ENCODE measurements around the gene AGRP. TPM values are rescaled to one million over a fixed set of nuclear protein-coding genes. Genes with fewer than 3 reads are reported as not detected.
A peak's percentile ranks its signal among the peaks of the same experiment; 100 is the strongest.

Gene AGRP
- total and polyA plus RNA-seq, 11 donors, result not detected

DNA sequence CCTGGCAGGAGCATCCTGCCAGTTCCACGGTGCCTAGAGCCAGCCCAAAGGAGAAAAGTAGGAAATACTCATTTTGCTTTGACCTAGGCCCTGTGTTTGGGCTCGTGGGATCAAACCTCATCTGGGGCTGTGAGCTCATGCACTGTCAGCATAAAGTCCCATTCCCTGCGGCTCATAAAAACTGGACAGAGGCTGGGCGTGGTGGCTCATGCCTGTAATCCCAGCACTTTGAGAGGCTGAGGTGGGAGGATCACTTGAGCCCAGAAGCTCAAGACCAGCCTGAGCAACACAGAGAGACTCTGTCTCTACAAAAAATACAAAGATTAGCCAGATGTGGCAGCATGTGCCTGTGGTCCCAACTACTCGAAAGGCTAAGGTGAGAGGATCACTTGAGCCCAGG lies 20.3 kb downstream of the AGRP start:
- WGBS, 4 donors, result 76 to 91% (median 87%) methylated on average over 5 of the region's 5 CpGs
- no peak overlapping the region for H3K4me3 ChIP-seq
- DNase-seq (no peak), ATAC-seq (no peak)
- H3K36me3 ChIP-seq, result peaks cover 0 to 9% (median 0%) of the 10 kb centered on the region in 9 donors
- TF ChIP-seq POLR2A (IDR thresholded peaks at IDR 0.05), result no peak
- TF ChIP-seq, protein P1, sequence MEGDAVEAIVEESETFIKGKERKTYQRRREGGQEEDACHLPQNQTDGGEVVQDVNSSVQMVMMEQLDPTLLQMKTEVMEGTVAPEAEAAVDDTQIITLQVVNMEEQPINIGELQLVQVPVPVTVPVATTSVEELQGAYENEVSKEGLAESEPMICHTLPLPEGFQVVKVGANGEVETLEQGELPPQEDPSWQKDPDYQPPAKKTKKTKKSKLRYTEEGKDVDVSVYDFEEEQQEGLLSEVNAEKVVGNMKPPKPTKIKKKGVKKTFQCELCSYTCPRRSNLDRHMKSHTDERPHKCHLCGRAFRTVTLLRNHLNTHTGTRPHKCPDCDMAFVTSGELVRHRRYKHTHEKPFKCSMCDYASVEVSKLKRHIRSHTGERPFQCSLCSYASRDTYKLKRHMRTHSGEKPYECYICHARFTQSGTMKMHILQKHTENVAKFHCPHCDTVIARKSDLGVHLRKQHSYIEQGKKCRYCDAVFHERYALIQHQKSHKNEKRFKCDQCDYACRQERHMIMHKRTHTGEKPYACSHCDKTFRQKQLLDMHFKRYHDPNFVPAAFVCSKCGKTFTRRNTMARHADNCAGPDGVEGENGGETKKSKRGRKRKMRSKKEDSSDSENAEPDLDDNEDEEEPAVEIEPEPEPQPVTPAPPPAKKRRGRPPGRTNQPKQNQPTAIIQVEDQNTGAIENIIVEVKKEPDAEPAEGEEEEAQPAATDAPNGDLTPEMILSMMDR (IDR thresholded peaks at IDR 0.05), result no peak
- H3K4me1 ChIP-seq, result peaks cover 19 to 94% (median 74%) of the 10 kb centered on the region in 12 donors
- no peaks in the 10 kb centered on the region for H3K27me3 ChIP-seq
- intact Hi-C loops (cut with DNase I), result loop anchor here in 6 of 10 donors (2.0 to 10.0 kb wide), 3 partner anchors 34 to 91 kb away; no protein-coding TSS in a partner anchor
- no peak overlapping the region for H3K27ac ChIP-seq
- no peaks in the 10 kb centered on the region for H3K9me3 ChIP-seq

DNA sequence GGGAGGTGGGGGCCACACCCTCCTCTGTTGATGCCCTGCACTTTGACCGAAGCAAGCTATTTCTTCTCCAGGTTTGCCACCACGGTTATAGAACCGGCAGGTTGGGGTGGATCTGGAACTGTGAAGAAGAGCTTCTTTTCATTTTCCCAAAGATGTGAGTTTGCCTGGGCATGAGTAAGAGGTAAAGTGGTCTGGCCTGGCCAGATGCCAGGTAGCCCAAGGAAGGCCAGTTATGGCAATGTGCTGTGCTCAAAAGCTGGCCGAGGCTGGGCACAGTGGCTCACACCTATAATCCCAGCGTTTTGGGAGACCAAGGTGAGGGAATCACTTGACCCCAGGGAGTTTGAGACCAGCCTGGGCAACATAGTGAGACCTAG lies 21.1 kb downstream of the AGRP start:
- Histone ChIP-seq H3K27me3 (no peaks in the 10 kb centered on the region), H3K4me1 (peaks cover 24 to 94% (median 80%) of the 10 kb centered on the region in 12 donors), H3K27ac (no peak overlapping the region), H3K4me3 (no peak overlapping the region), H3K36me3 (peaks cover 0 to 9% (median 0%) of the 10 kb centered on the region in 9 donors), H3K9me3 (no peaks in the 10 kb centered on the region)
- ATAC-seq (no peak), DNase-seq (no peak)
- 89 to 93% (median 91%) methylated on average over 5 of the region's 5 CpGs for WGBS, 4 donors
- TF ChIP-seq, protein P1 (IDR thresholded peaks at IDR 0.05), result no peak
- no peak for TF ChIP-seq POLR2A (IDR thresholded peaks at IDR 0.05)
- intact Hi-C loops (cut with DNase I), result loop anchor here in 6 of 10 donors (2.0 to 10.0 kb wide), 3 partner anchors 33 to 90 kb away; no protein-coding TSS in a partner anchor

DNA sequence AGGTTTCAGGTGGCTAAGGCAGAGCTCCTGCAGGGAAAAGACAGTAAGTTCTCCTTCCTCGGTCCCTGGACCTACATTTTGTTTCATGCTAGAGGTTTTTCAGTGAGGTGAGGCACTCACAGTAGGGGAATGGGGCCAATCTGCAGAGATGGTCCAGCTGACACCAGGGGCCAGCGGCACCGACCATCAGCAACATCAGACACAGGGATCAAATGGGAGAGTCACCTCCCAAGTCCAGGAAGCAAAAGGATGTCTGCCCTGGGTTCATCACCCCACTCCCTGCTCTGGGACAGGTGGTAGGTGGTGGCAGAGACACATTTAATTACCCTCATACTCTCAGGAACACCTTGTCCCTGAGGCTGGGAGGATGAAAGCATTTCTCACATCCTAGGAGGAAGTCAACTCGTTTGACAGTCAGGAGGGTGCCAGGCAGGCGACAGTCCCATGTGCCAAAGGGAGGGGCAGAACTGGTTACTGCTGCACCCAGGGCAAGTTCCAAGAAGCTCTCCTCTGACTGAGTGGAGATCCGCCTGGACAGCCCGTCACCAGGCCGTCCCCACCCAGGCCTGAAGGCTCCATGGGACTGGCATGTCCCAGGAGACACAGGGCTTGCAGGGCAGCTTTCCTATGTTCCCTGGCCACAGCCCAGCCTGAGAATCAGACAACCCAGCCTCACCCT lies 21.6 kb downstream of the AGRP start:
- no peak for DNase-seq
- WGBS, 4 donors, result 77 to 90% (median 84%) methylated on average over 4 to 8 of the region's 8 CpGs
- H3K4me3 ChIP-seq, result no peak overlapping the region
- intact Hi-C loops (cut with DNase I), result loop anchor here in 6 of 10 donors (2.0 to 10.0 kb wide), 3 partner anchors 33 to 89 kb away; no protein-coding TSS in a partner anchor
- TF ChIP-seq, protein P1 (IDR thresholded peaks at IDR 0.05), result no peak
- no peak for TF ChIP-seq POLR2A (IDR thresholded peaks at IDR 0.05)
- peaks cover 0 to 9% (median 0%) of the 10 kb centered on the region in 9 donors for H3K36me3 ChIP-seq
- H3K27ac ChIP-seq, result no peak overlapping the region
- no peaks in the 10 kb centered on the region for H3K9me3 ChIP-seq
- no peaks in the 10 kb centered on the region for H3K27me3 ChIP-seq
- H3K4me1 ChIP-seq, result peaks cover 24 to 94% (median 86%) of the 10 kb centered on the region in 12 donors
- no peak for ATAC-seq

DNA sequence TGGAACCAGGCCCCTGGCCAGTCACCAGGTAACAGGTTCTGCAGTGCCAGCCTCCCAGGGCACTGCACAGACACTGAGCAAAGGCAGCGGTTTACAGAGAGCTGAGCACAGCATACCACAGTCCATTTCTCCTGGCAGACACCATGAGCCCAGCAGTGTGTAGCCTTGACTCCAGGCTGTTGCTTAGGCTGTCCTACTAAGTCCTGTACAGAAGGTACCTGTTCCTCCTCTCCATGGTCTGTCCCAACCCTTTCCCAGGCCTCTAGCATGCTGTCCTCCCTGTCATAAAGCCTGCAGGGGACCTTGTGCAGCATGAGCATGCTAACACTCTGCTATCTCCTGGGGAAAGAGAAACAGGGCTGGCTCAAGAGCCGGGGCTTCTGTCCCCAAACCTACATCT lies 22.4 kb downstream of the AGRP start:
- ATAC-seq, result no peak
- peaks cover 24 to 98% (median 93%) of the 10 kb centered on the region in 12 donors for H3K4me1 ChIP-seq
- peak overlapping the region in 4 of 12 donors; percentile 30 to 69 (median 68) for H3K27ac ChIP-seq
- no peak overlapping the region for H3K4me3 ChIP-seq
- peaks cover 0 to 9% (median 0%) of the 10 kb centered on the region in 9 donors for H3K36me3 ChIP-seq
- no peak for TF ChIP-seq POLR2A (IDR thresholded peaks at IDR 0.05)
- TF ChIP-seq, protein P1 (IDR thresholded peaks at IDR 0.05), result no peak
- no peaks in the 10 kb centered on the region for H3K9me3 ChIP-seq
- no peak for DNase-seq
- no peaks in the 10 kb centered on the region for H3K27me3 ChIP-seq
- intact Hi-C loops (cut with DNase I), result loop anchor here in 6 of 10 donors (5.0 to 10.0 kb wide), 2 partner anchors 86 to 89 kb away; no protein-coding TSS in a partner anchor
- WGBS, 4 donors, result 86 to 92% (median 90%) methylated on average over 2 of the region's 2 CpGs

Measured in heart left ventricle (tissue), 16 donors.